GM12891 (cell line): Measurements from ENCODE around the gene CARD10.

ENCODE experiments used
- DNase-seq: peaks from one replicate; pipeline ENCODE4 v3.0.0; 2011; ENCODE audit warnings: low spot score; ENCODE audit not compliant: insufficient read length
- FAIRE-seq: peaks from 2 replicates; lab custom pipeline; 2011; peaks lifted over from hg19 to GRCh38; lab: Jason Lieb, UNC
- PAX5 ChIP-seq: IDR thresholded peaks from 2 replicates; pipeline ENCODE4 v1.6.1; 2011; ENCODE audit warnings: low read length, moderate library complexity, mild to moderate bottlenecking; ENCODE audit not compliant: insufficient read depth, severe bottlenecking
- POLR2A ChIP-seq: IDR thresholded peaks from 2 replicates; pipeline ENCODE4 v1.6.1; 2011; ENCODE audit warnings: low read depth, low read length, control low read depth
- POLR2AphosphoS5 ChIP-seq: IDR thresholded peaks from 2 replicates; pipeline ENCODE4 v1.6.1; 2011; ENCODE audit warnings: low read depth, low read length, control low read depth
- POU2F2 ChIP-seq: IDR thresholded peaks from 2 replicates; pipeline ENCODE4 v1.6.1; 2011; ENCODE audit warnings: low read depth, mild to moderate bottlenecking, control low read depth, low read length, moderate library complexity
- SPI1 ChIP-seq: IDR thresholded peaks from 2 replicates; pipeline ENCODE4 v1.6.1; 2011; ENCODE audit warnings: low read depth, low read length, control low read depth
- TAF1 ChIP-seq: IDR thresholded peaks from 2 replicates; pipeline ENCODE4 v1.6.1; 2011; ENCODE audit warnings: low read depth, low read length, control low read depth

CARD10 gene

DNA sequence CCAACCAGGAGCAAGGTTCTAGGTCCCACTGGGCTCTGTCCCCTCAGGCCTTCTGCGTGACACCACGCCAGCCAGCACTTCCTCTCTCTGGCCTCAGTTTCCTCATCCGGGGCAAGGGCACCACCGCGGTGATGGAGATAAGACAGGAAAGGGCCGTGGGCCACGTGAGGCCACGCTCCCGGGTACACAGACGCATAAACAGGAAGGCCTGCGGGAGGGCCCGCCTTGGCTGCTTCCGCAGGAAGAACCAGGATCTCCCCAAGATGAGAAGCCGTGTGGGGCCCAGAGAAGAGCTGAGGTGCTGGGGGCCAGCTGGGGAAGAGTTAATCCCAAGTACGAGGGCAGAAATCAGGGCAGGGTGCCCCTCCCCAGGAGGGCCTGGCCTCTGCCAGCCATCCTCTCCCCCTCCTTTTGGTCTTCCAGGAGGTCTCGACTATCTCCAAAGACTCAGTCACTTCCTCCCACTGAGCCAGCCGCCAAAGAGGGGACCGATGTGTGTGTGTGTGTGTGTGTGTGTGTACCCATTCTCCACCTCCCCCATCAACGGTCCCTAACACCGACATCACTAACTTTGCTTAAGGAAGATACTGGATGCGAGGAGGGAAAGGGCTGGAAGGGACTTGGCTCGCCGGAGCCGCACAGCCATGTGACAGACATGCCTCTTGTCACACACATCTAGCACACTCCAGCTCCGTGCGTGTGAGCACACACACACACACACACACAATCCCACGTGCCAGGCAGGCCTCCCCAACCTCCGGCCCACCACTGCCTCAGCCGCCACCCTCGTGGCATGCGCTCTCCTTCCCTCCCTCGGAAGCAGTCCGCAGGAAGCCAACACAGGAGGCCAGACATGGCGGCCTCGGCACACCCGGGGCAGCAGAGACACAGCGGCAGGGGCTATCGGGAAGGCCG is 34.5 kb downstream of the CARD10 start:
- TF ChIP-seq PAX5 = no peak
- TF ChIP-seq POLR2AphosphoS5 = peak; percentile 75
- TF ChIP-seq SPI1 = peak; percentile 79
- TF ChIP-seq POLR2A = peak; percentile 76
- peak; percentile 65; the same call in 1 of the 2 replicates for TF ChIP-seq TAF1
- no peak; the same call in 1 of the 2 replicates for TF ChIP-seq POU2F2
- peak; percentile 72 for DNase-seq
- peak; percentile 99 for FAIRE-seq

DNA sequence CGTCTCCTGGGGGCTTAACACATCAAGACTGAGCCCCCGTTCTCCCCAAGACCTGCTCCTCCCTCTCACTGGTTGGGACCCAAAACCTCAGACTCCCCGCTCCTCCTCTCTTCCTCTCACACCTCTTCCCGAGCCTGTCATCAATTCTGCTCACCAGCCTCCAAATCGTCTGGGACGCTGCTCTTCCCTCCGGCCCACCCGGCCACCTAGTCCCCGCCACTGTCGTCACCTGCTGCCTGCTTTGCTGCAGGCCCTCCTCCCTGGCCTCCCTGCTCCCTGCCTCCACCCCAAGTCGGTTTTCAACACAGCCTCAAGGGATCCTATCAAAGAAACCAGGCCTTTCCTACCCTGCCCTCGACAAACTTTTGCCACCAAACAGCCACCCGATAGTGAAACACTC is 36.2 kb downstream of the CARD10 start:
- DNase-seq = no peak
- FAIRE-seq = no peak
- TF ChIP-seq SPI1 = no peak
- TF ChIP-seq POLR2AphosphoS5 = no peak
- no peak for TF ChIP-seq POLR2A
- TF ChIP-seq POU2F2 = no peak

DNA sequence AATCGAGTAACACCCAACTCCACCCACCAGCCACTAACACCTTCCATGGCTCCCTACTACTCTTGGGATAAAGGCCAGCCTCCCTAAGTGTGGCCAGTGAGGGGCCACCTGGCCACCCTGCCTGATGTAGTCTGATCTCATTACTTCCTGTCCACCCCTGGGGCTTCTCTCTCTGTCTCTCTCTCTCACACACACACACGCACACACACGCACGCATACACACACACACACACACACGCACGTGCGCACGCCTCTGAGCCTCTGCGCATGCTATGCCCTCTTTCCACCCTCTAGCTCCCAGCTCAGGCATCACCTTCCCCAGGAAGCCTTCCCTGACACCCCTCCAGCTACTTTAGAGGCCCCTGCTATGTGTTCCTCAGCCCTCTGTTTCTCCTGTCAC is 37.0 kb downstream of the CARD10 start:
- no peak for FAIRE-seq
- DNase-seq = no peak
- no peak for TF ChIP-seq SPI1
- TF ChIP-seq POLR2A = no peak
- no peak for TF ChIP-seq POLR2AphosphoS5

DNA sequence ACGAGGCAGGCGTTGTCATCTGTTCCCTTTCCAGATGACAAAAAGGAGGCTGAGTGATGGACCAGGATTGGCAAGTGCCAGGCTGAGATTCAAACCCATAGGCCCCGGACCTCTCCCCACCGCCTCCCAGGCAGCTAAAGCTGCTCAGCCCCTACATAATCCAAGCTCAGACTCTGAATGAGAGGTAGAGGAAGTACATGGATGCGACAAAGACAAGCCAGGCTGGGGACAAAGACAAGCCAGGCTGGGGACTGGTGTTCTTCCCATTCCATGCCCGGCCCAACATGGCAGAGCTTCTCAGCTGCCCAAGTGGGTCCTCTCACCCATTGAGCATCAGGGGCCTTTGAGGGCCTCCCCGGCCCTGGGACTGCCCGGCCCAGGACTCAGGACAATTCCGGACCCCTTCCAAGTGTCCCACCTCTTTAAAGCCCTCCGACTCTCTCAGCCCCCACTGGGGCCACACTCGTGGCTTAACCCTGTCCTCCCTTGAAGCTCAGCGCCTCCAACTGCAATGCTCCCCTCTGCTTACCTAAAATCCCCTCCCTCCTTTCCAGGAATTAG is 37.8 kb downstream of the CARD10 start:
- FAIRE-seq = no peak
- no peak for DNase-seq
- TF ChIP-seq POLR2A (no peak), POLR2AphosphoS5 (no peak), TAF1 (no peak), SPI1 (no peak), PAX5 (no peak), POU2F2 (no peak)

DNA sequence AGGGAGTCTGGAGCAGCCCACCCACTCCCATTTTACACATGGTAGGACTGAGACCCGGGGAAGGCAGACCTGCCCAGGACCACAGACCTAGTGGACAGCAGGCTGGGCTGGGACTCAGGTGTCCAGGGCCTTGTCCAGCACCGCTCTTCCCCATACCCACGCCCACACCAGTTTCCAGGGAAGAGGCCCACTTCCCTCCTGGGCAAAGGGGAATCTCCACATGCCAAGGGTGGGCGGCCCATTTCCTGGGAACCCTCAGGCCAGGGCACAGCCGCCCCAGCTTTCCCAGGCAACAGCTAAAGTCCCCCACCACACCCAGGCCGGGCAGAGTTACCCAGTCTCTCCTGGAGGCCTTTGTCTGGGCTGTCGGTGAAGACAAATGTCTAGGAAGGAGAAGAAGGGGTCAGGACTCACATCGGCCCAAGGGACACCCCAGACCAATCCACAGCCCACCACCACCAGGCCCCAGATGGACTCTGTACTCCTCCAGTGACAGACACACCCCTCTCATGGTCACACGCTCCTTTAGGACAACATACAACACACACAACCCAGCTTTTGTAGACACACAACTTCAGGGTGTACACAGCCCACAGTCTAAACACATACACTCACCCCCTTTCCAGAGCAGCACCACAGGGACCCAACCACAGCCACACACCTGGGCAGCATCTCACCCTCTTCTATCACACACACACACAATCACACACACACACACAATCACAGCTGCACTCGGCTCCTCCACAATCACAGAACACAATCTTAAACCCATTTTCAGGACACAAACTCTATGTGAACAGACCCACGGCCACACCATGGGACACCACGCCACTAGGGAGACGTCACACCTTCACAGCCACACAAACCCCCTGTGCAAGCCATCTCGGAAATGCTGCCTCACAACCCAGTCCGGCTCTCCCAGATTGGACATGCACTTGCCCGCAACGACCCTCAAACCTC is 38.5 kb downstream of the CARD10 start:
- TF ChIP-seq PAX5 = no peak
- TF ChIP-seq TAF1 = no peak
- TF ChIP-seq POLR2A = no peak
- no peak for TF ChIP-seq POU2F2
- no peak for TF ChIP-seq SPI1
- TF ChIP-seq POLR2AphosphoS5 = no peak
- FAIRE-seq (no peak), DNase-seq (no peak)

DNA sequence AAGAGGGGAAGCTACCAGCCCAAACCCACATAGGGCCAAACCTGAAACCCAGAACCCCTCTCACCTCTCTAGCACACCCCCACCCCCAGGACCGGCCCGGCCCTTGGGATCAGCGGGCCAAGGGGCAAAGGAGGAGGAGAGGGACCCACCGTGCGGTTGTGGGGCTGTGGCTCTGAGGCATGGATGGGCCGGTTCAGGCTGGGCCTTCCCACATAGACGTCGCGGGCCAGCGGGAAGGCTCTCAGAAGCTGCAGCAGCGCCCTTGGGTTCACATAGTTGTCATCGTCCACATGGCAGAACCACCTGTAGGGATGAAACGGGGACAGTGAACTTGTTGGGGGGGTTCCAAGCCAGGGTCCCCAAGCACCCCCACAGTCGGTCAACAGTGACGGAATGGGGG is 40.0 kb downstream of the CARD10 start:
- no peak for TF ChIP-seq PAX5
- no peak for TF ChIP-seq TAF1
- TF ChIP-seq POLR2AphosphoS5 = no peak
- TF ChIP-seq SPI1 = no peak
- TF ChIP-seq POLR2A = no peak
- TF ChIP-seq POU2F2 = no peak
- DNase-seq = no peak

DNA sequence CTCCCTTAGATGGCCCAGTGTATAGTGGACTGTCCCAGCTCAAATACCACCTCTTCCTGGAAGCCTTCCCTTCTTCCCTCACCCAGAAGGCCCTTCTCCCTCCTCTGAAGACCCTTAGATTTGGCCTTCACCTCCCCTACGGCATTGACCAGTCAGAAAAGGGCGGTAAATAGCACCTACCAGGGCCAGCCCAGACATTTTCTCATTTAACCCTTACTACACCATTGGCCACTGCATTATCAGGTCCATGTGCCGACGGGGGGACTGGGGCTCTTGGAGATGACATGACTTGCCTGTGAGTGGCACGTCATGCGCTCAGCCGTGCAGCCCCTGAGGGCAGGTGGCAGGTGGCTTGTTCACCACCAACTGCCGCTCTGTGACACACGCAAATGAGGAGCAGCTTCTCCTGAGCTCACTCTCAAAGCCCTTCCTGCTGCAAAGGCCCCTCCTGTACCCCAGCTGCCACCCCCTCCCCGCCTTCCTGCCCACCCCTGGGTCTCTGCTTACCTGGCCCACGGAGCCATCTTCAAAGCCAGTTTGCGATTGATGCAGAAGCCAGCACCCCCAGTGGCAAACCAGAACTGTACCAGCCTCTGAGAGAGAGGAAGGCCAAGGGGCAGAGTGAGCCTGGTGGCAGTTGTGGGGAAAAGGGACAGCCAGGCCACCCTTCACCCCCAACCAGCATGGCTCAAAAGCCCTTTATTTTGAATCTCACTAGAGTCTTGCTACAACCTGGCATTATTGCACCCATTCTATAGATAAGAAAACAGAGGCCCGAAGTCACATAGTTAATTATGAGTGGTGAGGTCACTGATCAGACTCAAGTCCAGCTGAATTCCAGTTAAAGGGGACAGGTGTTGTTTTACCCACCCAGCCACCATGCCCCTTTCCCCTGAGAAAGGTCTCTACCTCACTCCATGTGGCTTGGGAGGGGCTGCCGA is 42.6 kb downstream of the CARD10 start:
- TF ChIP-seq POU2F2 (no peak), TAF1 (no peak), PAX5 (no peak)
- FAIRE-seq = no peak
- DNase-seq = no peak

More for the DNA sequence above, 40.0 kb downstream of the CARD10 start:
- no peak for FAIRE-seq

DNA sequence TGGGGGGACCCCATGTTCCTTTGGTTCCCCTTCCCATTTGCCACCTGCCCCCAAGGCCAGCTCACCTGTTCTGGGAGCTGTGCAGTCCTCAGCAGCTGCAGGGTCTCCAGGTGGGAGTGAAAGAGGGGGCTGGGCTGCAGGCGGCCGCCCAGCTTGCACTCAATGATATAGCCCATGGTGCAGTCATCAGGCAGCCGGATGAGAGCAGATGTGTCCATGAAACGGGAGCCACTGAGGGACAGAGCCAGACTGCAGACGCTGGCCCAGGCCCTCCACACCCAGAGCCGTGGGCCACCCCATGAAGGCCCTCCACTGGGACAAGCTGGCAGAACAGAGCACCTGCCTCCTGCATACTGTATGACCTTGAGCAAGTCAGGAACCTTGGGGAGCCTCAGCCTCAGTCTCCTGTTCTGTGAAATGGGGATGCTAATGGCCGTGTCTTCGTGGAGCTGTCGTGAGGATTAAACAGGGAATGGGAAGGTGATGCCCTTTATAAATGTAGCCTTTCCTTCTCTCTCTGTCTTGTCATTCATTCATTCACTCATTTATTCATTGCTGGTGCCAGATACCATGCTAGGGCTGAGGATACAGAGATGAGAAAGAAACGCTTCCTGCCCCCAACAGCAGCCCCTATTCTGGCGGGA is 44.6 kb downstream of the CARD10 start:
- DNase-seq (no peak), FAIRE-seq (no peak)
- TF ChIP-seq POLR2A (no peak), SPI1 (no peak), POLR2AphosphoS5 (no peak), PAX5 (no peak), POU2F2 (no peak), TAF1 (no peak)
